Measurements from ENCODE around the gene MGLL. TPM values are rescaled to one million over a fixed set of nuclear protein-coding genes. Genes with fewer than 3 reads are reported as not detected.
A peak's percentile ranks its signal among the peaks of the same experiment; 100 is the strongest.

The MGLL gene
- total and polyA plus RNA-seq, 4 donors, result 67.0 to 182 (median 78.2) TPM

GRCh38 chr3:127673191-127674100 lies 148.9 kb downstream of the MGLL start:
- peak; percentile 40 for ATAC-seq (ENCODE audit: insufficient read depth, low FRiP score)
- Histone ChIP-seq H3K27me3 (ENCODE audit: control insufficient read depth in 3 of 3, insufficient read depth in 3 of 3, low read length in 2 of 3) (no peaks in the 10 kb centered on the region), H3K9me3 (ENCODE audit: control insufficient read depth in 4 of 4, insufficient read depth in 3 of 4, low read length in 3 of 4) (no peaks in the 10 kb centered on the region), H3K36me3 (ENCODE audit: control insufficient read depth in 4 of 4, insufficient read depth in 4 of 4, low read length in 4 of 4) (peaks cover 0 to 15% (median 7%) of the 10 kb centered on the region in 4 donors), H3K4me3 (peak overlapping the region; percentile 86), H3K4me1 (ENCODE audit: control insufficient read depth in 5 of 5, insufficient read depth in 5 of 5, low read length in 5 of 5) (peaks cover 0 to 17% (median 3%) of the 10 kb centered on the region in 5 donors), H3K27ac (ENCODE audit: low read depth in 1 of 2, low read length in 1 of 2) (peak overlapping the region; percentile 62 to 84), H3K9ac (ENCODE audit: insufficient read depth in 1 of 2, low read length in 2 of 2) (peak overlapping the region; percentile 32 to 63)
- 19 to 23% methylated on average over 46 to 51 of the region's 51 CpGs for WGBS, 2 donors
- peak; percentile 51 to 64 (median 60) for DNase-seq
- TF ChIP-seq CTCF (IDR thresholded peaks at IDR 0.05; ENCODE audit: control extremely low read depth, extremely low read depth), result no peak

GRCh38 chr3:127672429-127673190 lies 149.7 kb downstream of the MGLL start, which contains the start of gene ABTB1:
TSS of gene ABTB1 (plus strand) at chr3:127672952. CDS start at chr3:127673026, 74 bp downstream.
- ATAC-seq (ENCODE audit: insufficient read depth, low FRiP score) (peak; percentile 87), DNase-seq (peak; percentile 83 to 89 (median 89))
- 0 to 1% methylated on average over 74 to 102 of the region's 102 CpGs for WGBS, 2 donors
- Histone ChIP-seq H3K4me1 (ENCODE audit: control insufficient read depth in 5 of 5, insufficient read depth in 5 of 5, low read length in 5 of 5) (peaks cover 0 to 17% (median 3%) of the 10 kb centered on the region in 5 donors), H3K27ac (ENCODE audit: low read depth in 1 of 2, low read length in 1 of 2) (peak within 1 kb of the TSS; percentile 84 to 95), H3K27me3 (ENCODE audit: control insufficient read depth in 3 of 3, insufficient read depth in 3 of 3, low read length in 2 of 3) (no peaks in the 10 kb centered on the region), H3K36me3 (ENCODE audit: control insufficient read depth in 4 of 4, insufficient read depth in 4 of 4, low read length in 4 of 4) (peaks cover 0 to 9% (median 5%) of the 10 kb centered on the region in 4 donors), H3K9me3 (ENCODE audit: control insufficient read depth in 4 of 4, insufficient read depth in 3 of 4, low read length in 3 of 4) (no peaks in the 10 kb centered on the region), H3K9ac (ENCODE audit: insufficient read depth in 1 of 2, low read length in 2 of 2) (peak within 1 kb of the TSS; percentile 32 to 63), H3K4me3 (peak within 1 kb of the TSS; percentile 86)
- no peak for TF ChIP-seq CTCF (IDR thresholded peaks at IDR 0.05; ENCODE audit: control extremely low read depth, extremely low read depth)

- Histone ChIP-seq H3K4me3 (peak overlapping the region; percentile 63), H3K4me1 (ENCODE audit: control insufficient read depth in 5 of 5, insufficient read depth in 5 of 5, low read length in 5 of 5) (peaks cover 0 to 17% (median 3%) of the 10 kb centered on the region in 5 donors), H3K27me3 (ENCODE audit: control insufficient read depth in 3 of 3, insufficient read depth in 3 of 3, low read length in 2 of 3) (no peaks in the 10 kb centered on the region), H3K27ac (ENCODE audit: low read depth in 1 of 2, low read length in 1 of 2) (peak overlapping the region; percentile 84 to 95), H3K9me3 (ENCODE audit: control insufficient read depth in 4 of 4, insufficient read depth in 3 of 4, low read length in 3 of 4) (no peaks in the 10 kb centered on the region), H3K9ac (ENCODE audit: insufficient read depth in 1 of 2, low read length in 2 of 2) (peak overlapping the region in 1 of 2 donors; percentile 37), H3K36me3 (ENCODE audit: control insufficient read depth in 4 of 4, insufficient read depth in 4 of 4, low read length in 4 of 4) (peaks cover 0 to 6% (median 3%) of the 10 kb centered on the region in 4 donors)
- ATAC-seq (ENCODE audit: insufficient read depth, low FRiP score) (peak; percentile 5), DNase-seq (peak; percentile 29 to 41 (median 35))
- no peak for TF ChIP-seq CTCF (IDR thresholded peaks at IDR 0.05; ENCODE audit: control extremely low read depth, extremely low read depth)
- WGBS, 2 donors, result 19 to 22% methylated on average over 42 to 44 of the region's 44 CpGs
Measured at GRCh38 chr3:127671523-127672428, 150.5 kb downstream of the MGLL start.

Data from lung (tissue), 12 donors.